Heart right ventricle (tissue), 16 donors: Measurements from ENCODE around the gene CD2AP. TPM values are rescaled to one million over a fixed set of nuclear protein-coding genes. Genes with fewer than 3 reads are reported as not detected.

Experiments used
- ATAC-seq, 8 donors: fragments of 200-7000 bp; cut with Tn5 transposase; one replicate each; pipeline ENCODE4 v1.9.1; 2020; ENCODE audit warnings: mild to moderate bottlenecking in 8 of 8, moderate library complexity in 8 of 8, moderate number of reproducible peaks in 1 of 8
- DNase-seq, 2 donors: peaks; one replicate each; pipeline ENCODE4 v3.0.0-alpha.2; 2020
- H3K27ac ChIP-seq, 10 donors: fragments of 200-600 bp; sonication (generic) in 2 of 10; one replicate each; pipeline versions ENCODE4 v1.5.0 to v1.8.0; 2020 to 2022; ENCODE audit warnings: mild to moderate bottlenecking in 3 of 10
- H3K27me3 ChIP-seq, 7 donors: fragments of 200-600 bp; one replicate each; pipeline ENCODE4 v1.8.0; 2021 to 2022; ENCODE audit warnings: mild to moderate bottlenecking in 2 of 7
- H3K36me3 ChIP-seq, 9 donors: fragments of 200-600 bp; sonication (generic) in 1 of 9; one replicate each; pipeline versions ENCODE4 v1.5.0 to v1.8.0; 2020 to 2022; ENCODE audit warnings: mild to moderate bottlenecking in 2 of 9
- H3K4me1 ChIP-seq, 9 donors: fragments of 200-600 bp; sonication (generic) in 1 of 9; one replicate each; pipeline versions ENCODE4 v1.5.0 to v1.8.0; 2020 to 2022; ENCODE audit warnings: mild to moderate bottlenecking in 4 of 9
- H3K4me3 ChIP-seq, 10 donors: fragments of 200-600 bp; sonication (generic) in 2 of 10; one replicate each; pipeline versions ENCODE4 v1.5.0 to v1.8.0; 2020 to 2022; ENCODE audit warnings: mild to moderate bottlenecking in 7 of 10, moderate library complexity in 2 of 10
- H3K9me3 ChIP-seq, 11 donors: fragments of 200-600 bp in 10 of 11; sonication (generic) in 2 of 11; one replicate each; pipeline versions ENCODE4 v1.5.0 to v1.8.0; 2013 to 2022; ENCODE audit warnings: mild to moderate bottlenecking in 2 of 11, control low read depth in 1 of 11, moderate library complexity in 1 of 11
- WGBS, 2 donors: extraction: QIAGEN DNeasy Blood & Tissue Kit; methylation state at CpG; one replicate each; pipeline ENCODE4 v1.1.7; 2013; ENCODE audit warnings: inconsistent platforms in 1 of 2; 5-methylcytosine and 5-hydroxymethylcytosine counted together
- intact Hi-C, 10 donors: fragments of 100-400 bp; cut with DNase I; formaldehyde crosslinking; loops; one replicate each; pipeline versions ENCODE4 v1.11.1 to v1.14.2; 2022
- polyA plus RNA-seq, 2 donors: library from polyadenylated mRNA; stranded (reverse); fragments of 200-250 nt; gene quantifications; one replicate each; pipeline ENCODE4 v1.2.3, GENCODE V29; 2013
- total RNA-seq, 10 donors: library from RNA; stranded (reverse); fragmentation: NEBNext Ultra II Directional in 3 of 10; extraction: Animal tissue kit (Norgen Biotek cat#: 25700) in 3 of 10; gene quantifications; one replicate each; pipeline versions ENCODE4 v1.2.1 to v1.2.4, GENCODE V29; 2021 to 2023
- TF ChIP-seq, protein P1 (sequence below), 9 donors: fragments of 200-600 bp; sonication (generic) in 2 of 9; IDR thresholded peaks; one replicate each; pipeline versions ENCODE4 v1.5.0 to v1.8.0; 2021 to 2022; ENCODE audit warnings: antibody characterized with exemption in 9 of 9, mild to moderate bottlenecking in 5 of 9, moderate library complexity in 1 of 9
- donor health status: Arrhythmogenic right ventricular cardiomyopathy.
- donor health status: ischemic (EF 13 %, LVEDD 7.1; RV severe dilation, severe dysfunction).
- donor health status: healthy with polysubstance abuse.
- donor health status: DM: no; HTN: yes; CAD: no.
- donor health status: DM: no; HTN: no; CAD: no.
- donor health status: ischemic (EF 25% LVEDD 6.9; RV normal size, moderate dysfunction).
- donor health status: ischemic (EF 25% LVEDD 5.7; RV mildly dilated, moderate dysfunction).
- donor health status: healthy.
- donor health status: DM: yes; HTN: yes; CAD: no.
- donor health status: Ischemic cardiomyopathy.
- donor health status: ischemic (EF 35%, LVEDD 5.7; RV mildly dilated, moderate dysfunction).
- donor health status: nonischemic (EF 11% LVEDD 7.7; RV severe dilation, severe dysfunction).
- donor health status: DM: yes; HTN: yes; CAD: no.
- donor health status: PGD.
- donor health status: ischemic (EF 29% LVEDD 5.4; RV normal size, mild dysfunction).
- donor health status: nonischemic (EF 23%, LVEDD 6.1; RV moderate dilation, normal function).

The CD2AP gene
- total and polyA plus RNA-seq, 12 donors, result 5.8 to 15.6 (median 10.8) TPM

DNA sequence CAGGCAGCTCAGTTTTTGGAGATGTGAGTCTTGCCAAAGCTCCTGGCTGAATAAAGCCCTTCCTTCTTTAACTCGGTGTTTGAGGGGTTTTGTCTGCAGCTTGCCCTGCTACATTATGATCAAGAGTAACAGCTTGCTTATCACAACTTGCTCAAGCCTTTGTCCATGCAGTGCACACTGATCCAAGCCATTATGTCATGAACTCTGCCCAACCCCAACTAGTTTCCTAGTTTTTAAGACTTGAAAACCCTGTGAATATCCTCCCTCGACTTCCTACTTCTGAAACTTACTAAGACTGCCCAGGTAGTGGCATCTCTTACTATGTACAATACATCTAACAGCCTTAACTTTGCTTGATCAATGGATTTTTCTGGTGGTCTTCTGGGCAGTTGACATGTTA is 170.4 kb downstream of the CD2AP start:
- TF ChIP-seq, protein P1, sequence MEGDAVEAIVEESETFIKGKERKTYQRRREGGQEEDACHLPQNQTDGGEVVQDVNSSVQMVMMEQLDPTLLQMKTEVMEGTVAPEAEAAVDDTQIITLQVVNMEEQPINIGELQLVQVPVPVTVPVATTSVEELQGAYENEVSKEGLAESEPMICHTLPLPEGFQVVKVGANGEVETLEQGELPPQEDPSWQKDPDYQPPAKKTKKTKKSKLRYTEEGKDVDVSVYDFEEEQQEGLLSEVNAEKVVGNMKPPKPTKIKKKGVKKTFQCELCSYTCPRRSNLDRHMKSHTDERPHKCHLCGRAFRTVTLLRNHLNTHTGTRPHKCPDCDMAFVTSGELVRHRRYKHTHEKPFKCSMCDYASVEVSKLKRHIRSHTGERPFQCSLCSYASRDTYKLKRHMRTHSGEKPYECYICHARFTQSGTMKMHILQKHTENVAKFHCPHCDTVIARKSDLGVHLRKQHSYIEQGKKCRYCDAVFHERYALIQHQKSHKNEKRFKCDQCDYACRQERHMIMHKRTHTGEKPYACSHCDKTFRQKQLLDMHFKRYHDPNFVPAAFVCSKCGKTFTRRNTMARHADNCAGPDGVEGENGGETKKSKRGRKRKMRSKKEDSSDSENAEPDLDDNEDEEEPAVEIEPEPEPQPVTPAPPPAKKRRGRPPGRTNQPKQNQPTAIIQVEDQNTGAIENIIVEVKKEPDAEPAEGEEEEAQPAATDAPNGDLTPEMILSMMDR (IDR thresholded peaks at IDR 0.05), result no peak
- Histone ChIP-seq H3K4me1 (peaks cover 5 to 27% (median 15%) of the 10 kb centered on the region in 9 donors), H3K36me3 (no peaks in the 10 kb centered on the region), H3K9me3 (no peaks in the 10 kb centered on the region), H3K4me3 (no peak overlapping the region), H3K27ac (no peak overlapping the region), H3K27me3 (no peaks in the 10 kb centered on the region)
- DNase-seq, result no peak
- ATAC-seq, result no peak
- intact Hi-C loops, result loop anchor here in 1 of 10 donors (5.0 kb wide), 1 partner anchor 94 kb away; no protein-coding TSS in a partner anchor
- WGBS, 2 donors, result 78 to 83% methylated on average over 2 of the region's 2 CpGs

DNA sequence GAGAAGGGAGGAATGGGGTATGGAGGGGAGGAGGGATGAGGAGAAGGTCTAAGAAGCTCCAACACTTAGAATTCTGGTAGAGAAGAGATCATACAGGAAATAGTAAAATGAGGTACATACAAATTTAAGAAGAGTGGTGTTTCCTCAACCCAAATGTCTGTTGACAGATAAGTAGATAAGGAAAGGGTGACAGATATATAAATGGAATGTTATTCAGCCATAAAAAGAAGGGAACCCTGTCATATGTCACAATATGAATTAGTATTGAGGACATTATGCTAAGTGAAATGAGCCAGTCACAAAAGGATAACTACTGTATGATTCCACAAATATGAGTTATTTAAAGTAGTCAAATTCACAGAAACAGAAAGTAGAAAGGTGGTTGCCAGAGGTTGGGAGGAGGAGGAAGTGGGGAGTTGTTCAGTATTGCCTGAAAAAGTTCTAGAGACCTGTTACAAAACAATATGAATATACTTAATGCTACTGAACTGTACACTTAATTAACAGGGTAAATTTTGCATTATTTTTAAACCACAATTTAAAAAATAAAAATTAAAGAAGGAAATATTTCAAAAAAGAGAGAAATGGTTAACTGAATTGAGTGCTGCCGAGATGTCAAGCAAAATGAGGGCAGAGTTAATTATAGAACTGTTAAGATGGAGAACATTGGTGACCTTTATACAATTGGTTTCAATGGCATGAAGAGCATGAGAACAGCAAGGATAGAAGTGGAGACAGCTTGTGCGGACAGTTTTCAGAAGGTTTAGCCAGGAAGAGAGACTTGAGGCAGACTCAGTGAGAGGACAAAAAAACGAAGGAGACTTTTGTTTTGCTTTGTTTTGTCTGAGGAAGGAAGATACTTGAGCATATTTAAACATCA is 173.2 kb downstream of the CD2AP start:
- TF ChIP-seq, protein P1 (IDR thresholded peaks at IDR 0.05), result no peak
- Histone ChIP-seq H3K4me3 (no peak overlapping the region), H3K36me3 (no peaks in the 10 kb centered on the region), H3K27me3 (no peaks in the 10 kb centered on the region), H3K9me3 (no peaks in the 10 kb centered on the region), H3K4me1 (peaks cover 5 to 27% (median 15%) of the 10 kb centered on the region in 9 donors), H3K27ac (peak overlapping the region in 7 of 10 donors; percentile 17 to 67 (median 56))
- intact Hi-C loops, result loop anchor here in 2 of 10 donors (5.0 kb wide), 2 partner anchors 82 to 92 kb away; no protein-coding TSS in a partner anchor
- ATAC-seq (peak in 6 of 8 donors; percentile 53 to 81 (median 73)), DNase-seq (no peak)
- 28 to 34% methylated on average over 3 of the region's 3 CpGs for WGBS, 2 donors

DNA sequence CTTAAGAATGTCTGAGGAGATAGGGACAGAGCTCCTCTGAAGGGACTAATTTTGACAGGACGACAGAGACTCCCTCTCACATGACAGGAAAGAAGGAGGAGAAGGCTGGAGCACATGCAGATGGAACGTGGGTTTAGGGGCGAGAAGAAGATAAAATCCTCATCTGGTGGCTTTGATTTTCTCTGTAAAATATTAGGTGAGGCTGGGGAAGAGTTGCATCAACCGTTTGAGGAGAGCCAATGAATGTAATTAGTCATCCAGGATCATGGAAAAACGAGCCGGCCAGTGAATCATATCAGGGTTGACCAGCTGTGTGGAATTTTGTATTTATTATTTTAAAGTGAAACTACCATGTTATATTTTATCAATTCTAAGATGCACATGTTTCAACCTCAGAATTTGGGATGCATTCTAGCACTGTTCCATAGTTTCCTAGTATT is 173.9 kb downstream of the CD2AP start:
- intact Hi-C loops, result loop anchor here in 2 of 10 donors (5.0 kb wide), 2 partner anchors 81 to 91 kb away; no protein-coding TSS in a partner anchor
- Histone ChIP-seq H3K4me1 (peaks cover 5 to 27% (median 16%) of the 10 kb centered on the region in 9 donors), H3K4me3 (no peak overlapping the region), H3K9me3 (no peaks in the 10 kb centered on the region), H3K27ac (peak overlapping the region in 7 of 10 donors; percentile 17 to 67 (median 56)), H3K27me3 (no peaks in the 10 kb centered on the region), H3K36me3 (no peaks in the 10 kb centered on the region)
- ATAC-seq (peak in 6 of 8 donors; percentile 30 to 71 (median 37)), DNase-seq (no peak)
- TF ChIP-seq, protein P1 (IDR thresholded peaks at IDR 0.05), result no peak
- WGBS, 2 donors, result 33 to 48% methylated on average over 6 of the region's 6 CpGs

DNA sequence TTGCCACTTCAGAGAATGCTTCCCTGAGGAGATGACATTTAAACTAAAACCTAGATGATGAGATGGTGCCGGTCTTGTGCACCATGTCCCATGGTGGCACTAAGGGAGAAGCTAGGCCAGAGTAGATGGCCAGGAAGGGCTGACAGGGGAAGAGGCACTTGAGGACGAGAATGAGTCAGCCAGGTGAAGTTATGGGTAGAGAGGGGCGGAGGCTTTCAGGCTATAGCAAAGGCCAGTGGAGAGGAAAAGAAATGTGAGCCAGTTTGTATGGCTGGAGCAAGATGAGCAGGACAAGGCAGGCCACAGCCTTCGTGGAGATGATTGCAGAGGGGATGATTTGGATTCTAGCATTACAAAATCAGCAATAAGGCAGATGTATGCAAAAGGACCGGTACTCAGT is 176.1 kb downstream of the CD2AP start:
- intact Hi-C loops, result loop anchor here in 2 of 10 donors (5.0 kb wide), 2 partner anchors 79 to 89 kb away; no protein-coding TSS in a partner anchor
- H3K27ac ChIP-seq, result no peak overlapping the region
- ATAC-seq (no peak), DNase-seq (no peak)
- TF ChIP-seq, protein P1 (IDR thresholded peaks at IDR 0.05), result no peak
- H3K36me3 ChIP-seq, result no peaks in the 10 kb centered on the region
- peaks cover 5 to 27% (median 17%) of the 10 kb centered on the region in 9 donors for H3K4me1 ChIP-seq
- no peaks in the 10 kb centered on the region for H3K27me3 ChIP-seq
- H3K4me3 ChIP-seq, result no peak overlapping the region
- WGBS, 2 donors, result 93 to 94% methylated on average over 5 of the region's 5 CpGs
- H3K9me3 ChIP-seq, result no peaks in the 10 kb centered on the region
